Activated B cell treated with CpG ODN at 0.5 μM for 24 hours (primary cell): ENCODE data around the gene GLMP. TPM values are rescaled to one million over a fixed set of nuclear protein-coding genes. Genes with fewer than 3 reads are reported as not detected.

Source experiments
- ATAC-seq: fragments of 200-7000 bp; cut with Tn5 transposase; one replicate; pipeline ENCODE4 v1.10.0; 2021; ENCODE audit warnings: low read depth, mild to moderate bottlenecking, moderate library complexity
- CTCF ChIA-PET: fragments of 350-600 bp; sonication (Branson Sonifier 250); formaldehyde crosslinking; loops from one replicate; lab custom pipeline; 2021; ENCODE audit warnings: antibody characterized with exemption; lab: Charles Lee
- POLR2A ChIA-PET: fragments of 350-600 bp; sonication (Branson Sonifier 250); formaldehyde crosslinking; loops from one replicate; lab custom pipeline; 2021; ENCODE audit warnings: antibody characterized with exemption; lab: Charles Lee
- DNase-seq: peaks from one replicate; pipeline ENCODE4 v3.0.0; 2022
- H3K27ac Mint-ChIP-seq: one replicate; pipeline ENCODE4 v1.8.0; 2020; ENCODE audit warnings: mixed read lengths
- H3K27me3 Mint-ChIP-seq: one replicate; pipeline ENCODE4 v1.8.0; 2021; ENCODE audit warnings: mixed read lengths
- H3K36me3 Mint-ChIP-seq: one replicate; pipeline ENCODE4 v1.8.0; 2021; ENCODE audit warnings: low read depth, mixed read lengths
- H3K4me1 Mint-ChIP-seq: one replicate; pipeline ENCODE4 v1.8.0; 2021; ENCODE audit warnings: mixed read lengths
- H3K4me3 Mint-ChIP-seq: one replicate; pipeline ENCODE4 v1.8.0; 2020; ENCODE audit warnings: mild to moderate bottlenecking, mixed read lengths
- H3K9me3 Mint-ChIP-seq: one replicate; pipeline ENCODE4 v1.8.0; 2020; ENCODE audit warnings: mixed read lengths
- CTCF ChIP-seq: fragments of 200-600 bp; IDR thresholded peaks from one replicate; pipeline ENCODE4 v1.8.0; 2022; ENCODE audit warnings: antibody characterized with exemption, mild to moderate bottlenecking
- intact Hi-C: fragments of 100-400 bp; cut with micrococcal nuclease; formaldehyde crosslinking; loops from one replicate; pipeline ENCODE4 v1.15.1; 2024
- total RNA-seq: library from RNA; stranded (reverse); gene quantifications from 2 replicates; pipeline ENCODE4 v1.2.3, GENCODE V29; 2022

The GLMP gene
- total RNA-seq, 1 donor from 2014 or later: 15.9 TPM

GRCh38 chr1:156266051-156266450 is 29.4 kb downstream of the GLMP start:
- POLR2A ChIA-PET: no interaction called here
- Mint-ChIP-seq H3K4me3 (no peak overlapping the region), H3K9me3 (no peaks in the 10 kb centered on the region), H3K27ac (no peak overlapping the region), H3K36me3 (peaks cover 84% of the 10 kb centered on the region), H3K27me3 (no peaks in the 10 kb centered on the region), H3K4me1 (no peaks in the 10 kb centered on the region)
- CTCF ChIA-PET: no interaction called here
- DNase-seq (no peak), ATAC-seq (no peak)
- TF ChIP-seq CTCF: no peak
- intact Hi-C loops: no loop called here

GRCh38 chr1:156263288-156263655 is 32.2 kb downstream of the GLMP start:
- Mint-ChIP-seq H3K4me1 (no peaks in the 10 kb centered on the region), H3K4me3 (no peak overlapping the region), H3K9me3 (no peaks in the 10 kb centered on the region), H3K27me3 (no peaks in the 10 kb centered on the region), H3K27ac (no peak overlapping the region), H3K36me3 (peaks cover 93% of the 10 kb centered on the region)
- TF ChIP-seq CTCF: no peak
- ChIA-PET CTCF (no interaction called here), POLR2A (no interaction called here)
- DNase-seq: no peak
- no peak for ATAC-seq
- intact Hi-C loops: no loop called here

- no peak for ATAC-seq
- no peaks in the 10 kb centered on the region for H3K27me3 Mint-ChIP-seq
- ChIA-PET POLR2A (no interaction called here), CTCF (no interaction called here)
- H3K27ac Mint-ChIP-seq: no peak overlapping the region
- no peaks in the 10 kb centered on the region for H3K9me3 Mint-ChIP-seq
- H3K4me3 Mint-ChIP-seq: no peak overlapping the region
- peaks cover 93% of the 10 kb centered on the region for H3K36me3 Mint-ChIP-seq
- TF ChIP-seq CTCF: no peak
- no peak for DNase-seq
- intact Hi-C loops: no loop called here
- no peaks in the 10 kb centered on the region for H3K4me1 Mint-ChIP-seq
Observed at GRCh38 chr1:156262461-156263287, 32.8 kb downstream of the GLMP start.

GRCh38 chr1:156260896-156261295 is 34.6 kb downstream of the GLMP start:
- CTCF ChIA-PET: no interaction called here
- DNase-seq: no peak
- no peak overlapping the region for H3K4me3 Mint-ChIP-seq
- no peaks in the 10 kb centered on the region for H3K9me3 Mint-ChIP-seq
- no peaks in the 10 kb centered on the region for H3K4me1 Mint-ChIP-seq
- POLR2A ChIA-PET: no interaction called here
- no peak for ATAC-seq
- no peak overlapping the region for H3K27ac Mint-ChIP-seq
- H3K27me3 Mint-ChIP-seq: no peaks in the 10 kb centered on the region
- intact Hi-C loops: no loop called here
- H3K36me3 Mint-ChIP-seq: peaks cover 91% of the 10 kb centered on the region
- no peak for TF ChIP-seq CTCF

- no peaks in the 10 kb centered on the region for H3K27me3 Mint-ChIP-seq
- CTCF ChIA-PET: no interaction called here
Observed at GRCh38 chr1:156259805-156260204, 35.7 kb downstream of the GLMP start.

More at GRCh38 chr1:156259805-156260204, 35.7 kb downstream of the GLMP start:
- no peak overlapping the region for H3K27ac Mint-ChIP-seq
- POLR2A ChIA-PET: interaction anchor here (0.5 to 0.6 kb wide), 2 partner anchors 403 to 1014 kb away, joined by 3 read pairs; no protein-coding TSS in a partner anchor
- intact Hi-C loops: no loop called here
- no peak overlapping the region for H3K4me3 Mint-ChIP-seq
- DNase-seq (no peak), ATAC-seq (no peak)
- H3K4me1 Mint-ChIP-seq: no peaks in the 10 kb centered on the region
- no peaks in the 10 kb centered on the region for H3K9me3 Mint-ChIP-seq
- H3K36me3 Mint-ChIP-seq: peaks cover 83% of the 10 kb centered on the region
- no peak for TF ChIP-seq CTCF
